ENCODE data around the gene UCK1. TPM values are rescaled to one million over a fixed set of nuclear protein-coding genes. Genes with fewer than 3 reads are reported as not detected.

Gene UCK1
- polyA plus RNA-seq, 2 of the 4 experiments (the other 2 are of a cell fraction): 18.0 to 26.5 TPM

- DNase-seq (ENCODE audit: low read depth in 1 of 2, low spot score in 1 of 2) (peak; percentile 40 to 92), FAIRE-seq (no peak), ATAC-seq (peak; percentile 66 to 67)
- peak overlapping the region; percentile 91 for H3K4me2 ChIP-seq
- H3K9me3 ChIP-seq: no peaks in the 10 kb centered on the region
- POLR2A ChIA-PET: interaction anchor here (1.4 kb wide), 1 partner anchor 16 kb away, joined by 3 read pairs; no protein-coding TSS in a partner anchor
- H3K27ac ChIP-seq: peak overlapping the region; percentile 98 to 99
- TF ChIP-seq, protein P1, sequence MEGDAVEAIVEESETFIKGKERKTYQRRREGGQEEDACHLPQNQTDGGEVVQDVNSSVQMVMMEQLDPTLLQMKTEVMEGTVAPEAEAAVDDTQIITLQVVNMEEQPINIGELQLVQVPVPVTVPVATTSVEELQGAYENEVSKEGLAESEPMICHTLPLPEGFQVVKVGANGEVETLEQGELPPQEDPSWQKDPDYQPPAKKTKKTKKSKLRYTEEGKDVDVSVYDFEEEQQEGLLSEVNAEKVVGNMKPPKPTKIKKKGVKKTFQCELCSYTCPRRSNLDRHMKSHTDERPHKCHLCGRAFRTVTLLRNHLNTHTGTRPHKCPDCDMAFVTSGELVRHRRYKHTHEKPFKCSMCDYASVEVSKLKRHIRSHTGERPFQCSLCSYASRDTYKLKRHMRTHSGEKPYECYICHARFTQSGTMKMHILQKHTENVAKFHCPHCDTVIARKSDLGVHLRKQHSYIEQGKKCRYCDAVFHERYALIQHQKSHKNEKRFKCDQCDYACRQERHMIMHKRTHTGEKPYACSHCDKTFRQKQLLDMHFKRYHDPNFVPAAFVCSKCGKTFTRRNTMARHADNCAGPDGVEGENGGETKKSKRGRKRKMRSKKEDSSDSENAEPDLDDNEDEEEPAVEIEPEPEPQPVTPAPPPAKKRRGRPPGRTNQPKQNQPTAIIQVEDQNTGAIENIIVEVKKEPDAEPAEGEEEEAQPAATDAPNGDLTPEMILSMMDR (IDR thresholded peaks at IDR 0.05): 0 out of 3 replicates have a peak, but pooled peaks have one; percentile 11
- TF ChIP-seq RNF2 (IDR thresholded peaks at IDR 0.05; ENCODE audit: borderline replicate concordance, low read depth) (no peak), SMC3 (IDR thresholded peaks at IDR 0.05) (0 out of 3 replicates have a peak, but pooled peaks have one; percentile 12)
- peaks cover 11% of the 10 kb centered on the region for H3K4me1 ChIP-seq
- 19% methylated on average over 10 of the region's 29 CpGs for WGBS (ENCODE audit: missing lambda C conversion rate)
- CTCF ChIA-PET: no interaction called here
- peak overlapping the region; percentile 100 for H3K4me3 ChIP-seq
Observed at GRCh38 chr9:131530546-131530919, 530 bp downstream of the UCK1 start.

DNA sequence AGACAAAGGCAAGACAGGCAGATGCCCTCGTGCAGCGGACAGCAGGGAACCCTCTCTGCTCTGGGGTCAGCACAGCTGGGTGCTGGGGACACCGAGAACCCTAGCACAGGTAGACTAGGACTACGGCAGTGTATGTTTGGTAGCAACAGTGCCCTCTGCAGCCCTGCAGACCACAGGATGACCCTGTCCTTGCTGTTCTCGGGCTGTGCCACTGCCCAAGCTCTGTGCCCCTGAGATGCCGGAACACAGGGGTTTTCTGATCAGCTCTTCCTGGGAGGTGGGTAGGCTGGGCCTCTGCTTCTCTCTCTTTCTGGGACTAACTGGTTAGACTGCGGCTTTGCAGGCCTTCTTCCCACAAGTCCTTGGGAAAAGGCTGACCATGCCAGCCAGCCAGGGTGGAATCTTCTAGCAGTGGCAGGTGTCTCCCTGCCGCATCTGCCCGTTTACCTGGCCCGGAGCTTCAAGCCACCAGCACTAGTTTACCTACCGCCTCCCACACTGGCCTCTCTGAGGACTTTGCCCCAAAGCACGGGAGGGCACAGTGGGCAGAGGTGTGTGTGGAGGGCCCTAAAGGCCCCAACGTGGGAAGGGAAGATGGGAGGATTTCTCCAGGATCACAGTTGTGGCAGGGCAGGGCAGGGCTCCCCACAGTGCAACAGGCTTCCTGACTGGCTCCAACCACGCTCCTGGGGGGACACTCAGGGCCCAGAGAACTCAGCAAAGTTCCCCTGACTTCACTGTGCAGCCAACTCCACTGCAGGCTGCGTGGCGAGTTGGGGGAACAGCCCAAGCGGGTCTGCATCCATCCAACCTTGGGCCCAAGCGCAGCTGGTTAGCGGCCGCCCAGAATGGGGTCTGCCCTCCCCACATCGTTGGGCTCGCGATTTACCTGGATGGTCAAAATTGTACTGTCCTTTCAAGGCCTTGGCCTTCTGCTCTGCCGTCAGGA lies 1.2 kb downstream of the UCK1 start:
- Histone ChIP-seq H3K9me3 (no peaks in the 10 kb centered on the region), H3K27ac (peak overlapping the region; percentile 98 to 99), H3K4me2 (peak overlapping the region; percentile 91), H3K4me3 (peak overlapping the region; percentile 100), H3K4me1 (peaks cover 11% of the 10 kb centered on the region)
- CTCF ChIA-PET: no interaction called here
- TF ChIP-seq SMC3 (IDR thresholded peaks at IDR 0.05) (no peak), MAFK (IDR thresholded peaks at IDR 0.05; ENCODE audit: partially characterized antibody) (no peak), RCOR1 (IDR thresholded peaks at IDR 0.05; ENCODE audit: low read depth, low read length) (no peak), MAZ (IDR thresholded peaks at IDR 0.05; ENCODE audit: borderline replicate concordance, low read depth, low read length) (no peak), KDM5A (IDR thresholded peaks at IDR 0.05) (no peak), POLR2A (IDR thresholded peaks at IDR 0.05; ENCODE audit: low read length) (no peak), CHD2 (IDR thresholded peaks at IDR 0.05; ENCODE audit: low read length, partially characterized antibody) (no peak), ZNF302 (CRISPR knock-in tag; IDR thresholded peaks at IDR 0.05) (no peak), TP53 (CRISPR knock-in tag; IDR thresholded peaks at IDR 0.05) (no peak), ESRRA (IDR thresholded peaks at IDR 0.05; ENCODE audit: borderline replicate concordance, low read length) (no peak), JUNB (IDR thresholded peaks at IDR 0.05) (no peak), KDM1A (IDR thresholded peaks at IDR 0.05; ENCODE audit: low read depth) (no peak), RNF2 (IDR thresholded peaks at IDR 0.05; ENCODE audit: borderline replicate concordance, low read depth) (no peak)
- TF ChIP-seq, protein P2, sequence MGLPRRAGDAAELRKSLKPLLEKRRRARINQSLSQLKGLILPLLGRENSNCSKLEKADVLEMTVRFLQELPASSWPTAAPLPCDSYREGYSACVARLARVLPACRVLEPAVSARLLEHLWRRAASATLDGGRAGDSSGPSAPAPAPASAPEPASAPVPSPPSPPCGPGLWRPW (IDR thresholded peaks at IDR 0.05): no peak
- TF ChIP-seq, protein P1 (IDR thresholded peaks at IDR 0.05): no peak
- DNase-seq (ENCODE audit: low read depth in 1 of 2, low spot score in 1 of 2): no peak
- no peak for FAIRE-seq
- POLR2A ChIA-PET: no interaction called here
- 76% methylated on average over 13 of the region's 24 CpGs for WGBS (ENCODE audit: missing lambda C conversion rate)
- peak in 1 of 2 experiments; percentile 19; a peak in 3 of 6 replicates for ATAC-seq

GRCh38 chr9:131528886-131529505 lies 2.1 kb downstream of the UCK1 start:
- Histone ChIP-seq H3K4me2 (no peak overlapping the region), H3K9me3 (no peaks in the 10 kb centered on the region), H3K27ac (no peak overlapping the region), H3K4me3 (no peak overlapping the region), H3K4me1 (peaks cover 11% of the 10 kb centered on the region)
- WGBS (ENCODE audit: missing lambda C conversion rate): 95% methylated on average over 24 of the region's 35 CpGs
- CTCF ChIA-PET: interaction anchor here (0.6 kb wide), 1 partner anchor 90 kb away, joined by 3 read pairs; no protein-coding TSS in a partner anchor
- DNase-seq (ENCODE audit: low read depth in 1 of 2, low spot score in 1 of 2) (no peak), ATAC-seq (no peak), FAIRE-seq (no peak)
- POLR2A ChIA-PET: no interaction called here
- TF ChIP-seq, protein P2 (IDR thresholded peaks at IDR 0.05): no peak
- TF ChIP-seq MYC (IDR thresholded peaks at IDR 0.05; ENCODE audit: borderline replicate concordance, low read length): no peak
- no peak for TF ChIP-seq REST (IDR thresholded peaks at IDR 0.05)
- no peak for TF ChIP-seq JUNB (IDR thresholded peaks at IDR 0.05)
- no peak for TF ChIP-seq JUN (IDR thresholded peaks at IDR 0.05)
- TF ChIP-seq ZNF302 (CRISPR knock-in tag; IDR thresholded peaks at IDR 0.05): no peak
- no peak for TF ChIP-seq USF2 (IDR thresholded peaks at IDR 0.05)
- no peak for TF ChIP-seq BHLHE40 (IDR thresholded peaks at IDR 0.05; ENCODE audit: low read depth, low read length)
- TF ChIP-seq FOSL2 (IDR thresholded peaks at IDR 0.05): no peak
- no peak for TF ChIP-seq FOSL2 (CRISPR knock-in tag; IDR thresholded peaks at IDR 0.05)
